DMS 273 (cell line): Measurements from ENCODE around the gene ZNF467.

Source experiments
- DNase-seq: peaks from one replicate; lab custom pipeline; 2025; ENCODE audit not compliant: unreplicated experiment; lab: John Stamatoyannopoulos, UW

The ZNF467 gene

DNA sequence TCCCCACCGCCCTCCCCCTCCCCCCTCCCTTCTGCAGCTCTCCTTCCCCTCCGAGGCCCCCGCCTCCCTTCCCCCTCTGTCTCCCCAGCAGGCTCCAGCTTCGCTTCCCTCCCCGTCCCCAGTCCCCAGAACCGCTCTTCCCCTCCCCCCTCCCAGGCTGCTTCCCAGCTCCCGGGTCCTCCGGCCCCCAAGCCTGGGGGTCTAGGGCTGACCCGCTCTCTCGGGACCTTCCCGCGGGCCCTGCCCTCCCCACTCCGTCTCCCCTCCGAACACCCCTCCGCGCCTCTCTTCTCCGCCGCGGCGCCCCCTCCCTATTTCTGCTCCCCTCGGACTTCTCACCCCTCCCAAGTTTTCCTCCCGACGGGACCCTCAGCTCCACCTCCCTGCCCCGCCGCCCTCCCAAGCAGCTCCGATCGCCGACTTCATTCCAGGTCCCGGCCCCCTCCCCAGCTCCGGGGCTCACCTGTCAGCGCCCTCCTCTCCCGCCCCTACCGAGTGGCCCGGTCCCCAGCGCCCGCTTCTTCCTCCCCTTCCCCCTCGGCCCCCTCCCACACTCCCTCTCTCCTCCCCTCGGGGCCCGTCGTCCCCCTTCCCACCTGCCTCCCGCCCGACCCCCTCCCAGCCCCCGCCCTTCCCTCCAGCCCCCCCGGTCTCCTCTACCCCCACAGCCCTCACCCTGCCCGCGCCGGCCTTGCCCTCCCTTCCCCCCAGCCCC, 990 bp downstream of the ZNF467 start:
- peak; percentile 80 for DNase-seq

DNA sequence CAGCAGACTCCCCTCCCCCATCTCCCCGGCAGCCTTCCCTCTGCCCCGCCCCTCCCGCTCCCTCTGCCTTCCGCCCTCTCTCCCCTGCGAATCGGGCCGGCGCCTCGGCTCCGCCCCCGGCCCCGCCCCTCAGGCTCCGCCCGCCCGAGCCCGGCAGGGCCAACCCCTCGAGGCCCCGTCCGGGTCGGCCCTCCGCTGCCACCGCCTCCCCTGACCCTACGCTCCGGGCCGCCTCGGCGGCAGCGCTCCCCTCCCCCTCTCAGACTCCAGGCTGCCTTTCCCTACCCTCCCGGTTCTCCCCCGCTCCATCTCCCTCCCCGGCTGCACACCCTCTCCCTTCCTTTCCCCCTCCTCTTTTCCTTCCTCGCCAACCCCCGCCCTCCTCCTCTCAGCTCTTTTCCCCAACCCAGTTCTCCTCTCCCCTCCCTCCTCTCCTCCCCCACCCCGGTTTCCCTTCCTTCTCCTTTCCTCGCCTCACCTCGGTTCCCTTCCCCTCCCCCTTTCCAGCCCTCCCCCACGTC, 1.6 kb downstream of the ZNF467 start:
- DNase-seq = peak; percentile 96

DNA sequence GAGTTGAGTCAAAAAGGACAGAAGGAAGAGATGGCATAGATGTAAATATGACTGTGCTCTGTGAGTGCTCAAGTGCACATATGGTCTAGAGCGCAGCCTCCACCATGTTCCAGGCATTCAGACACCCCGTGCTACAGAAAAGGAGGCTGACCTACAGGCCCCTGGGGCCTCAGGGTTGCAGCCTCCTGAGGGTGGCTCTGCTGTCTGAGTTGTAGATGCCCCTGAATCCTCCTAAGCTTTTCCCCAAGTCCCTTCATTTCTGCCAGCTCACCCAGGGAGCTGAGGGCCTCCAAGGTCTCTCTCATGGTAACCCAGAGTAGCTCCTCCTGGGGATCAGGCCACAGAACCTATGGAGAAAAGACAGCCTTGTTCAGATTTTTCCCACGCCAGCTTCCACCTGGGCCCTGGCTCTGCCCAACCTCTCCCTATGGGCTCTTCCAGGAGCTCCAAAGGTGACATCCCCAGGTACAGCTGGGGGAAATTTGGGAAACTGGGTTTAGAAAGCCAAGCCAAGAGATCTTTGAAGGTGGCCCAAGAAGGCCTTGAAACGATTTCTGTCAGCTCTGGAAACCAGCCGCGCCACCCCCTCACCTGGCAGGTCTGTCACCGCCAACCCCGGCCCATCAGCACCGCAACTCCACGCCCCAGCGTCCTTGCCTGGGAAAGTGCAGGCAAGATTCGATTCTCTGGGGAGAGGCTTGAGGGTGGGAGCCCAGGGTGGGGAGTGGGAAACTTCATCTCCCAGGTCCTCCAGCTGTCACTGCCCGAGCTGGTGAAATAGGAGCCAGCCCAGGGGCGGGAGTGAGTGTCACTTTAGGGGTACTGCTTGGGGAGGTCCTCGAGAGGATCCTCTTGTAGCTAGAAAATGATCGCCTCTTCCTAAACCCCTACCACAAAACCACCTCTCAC, 2.4 kb downstream of the ZNF467 start:
- peak; percentile 81 for DNase-seq

DNA sequence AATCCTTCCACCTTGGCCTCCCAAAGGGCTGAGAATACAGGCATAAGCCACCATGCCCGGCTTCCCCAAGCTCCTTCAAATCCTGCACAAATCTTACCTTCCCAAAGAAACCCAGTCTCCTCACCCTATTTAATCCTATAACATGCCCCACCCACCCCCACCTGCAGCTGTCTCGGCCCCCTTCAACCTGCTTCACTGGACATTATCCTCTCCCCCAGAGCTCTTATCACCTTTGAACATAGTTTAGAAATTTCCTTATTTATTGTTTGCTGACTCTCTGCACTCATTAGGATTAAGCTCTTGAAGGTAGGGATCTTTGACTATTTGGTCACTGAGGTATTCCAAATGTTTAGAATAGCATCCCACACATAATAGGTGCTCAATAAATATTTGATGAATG, 3.5 kb downstream of the ZNF467 start:
- no peak for DNase-seq

DNA sequence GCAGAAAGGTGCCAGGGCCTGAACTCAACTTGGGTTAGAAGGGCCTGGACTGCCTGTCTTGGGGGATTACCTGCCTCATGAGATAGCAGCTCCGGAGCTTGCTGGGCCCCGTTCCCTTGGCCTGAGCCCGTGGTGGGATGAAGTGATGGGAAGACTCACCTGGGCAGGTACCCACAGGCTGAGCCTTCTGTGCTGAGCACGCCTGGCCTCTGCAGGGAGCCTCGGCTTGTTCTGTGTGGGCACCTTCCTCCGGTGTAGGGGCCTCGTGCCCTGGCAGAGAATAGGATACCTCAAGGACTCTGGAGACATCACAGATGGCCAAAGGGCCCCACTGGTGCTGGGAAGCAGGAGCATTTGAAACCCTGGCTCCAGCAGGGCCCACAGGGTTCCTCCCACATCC, 4.5 kb downstream of the ZNF467 start:
- DNase-seq = no peak

DNA sequence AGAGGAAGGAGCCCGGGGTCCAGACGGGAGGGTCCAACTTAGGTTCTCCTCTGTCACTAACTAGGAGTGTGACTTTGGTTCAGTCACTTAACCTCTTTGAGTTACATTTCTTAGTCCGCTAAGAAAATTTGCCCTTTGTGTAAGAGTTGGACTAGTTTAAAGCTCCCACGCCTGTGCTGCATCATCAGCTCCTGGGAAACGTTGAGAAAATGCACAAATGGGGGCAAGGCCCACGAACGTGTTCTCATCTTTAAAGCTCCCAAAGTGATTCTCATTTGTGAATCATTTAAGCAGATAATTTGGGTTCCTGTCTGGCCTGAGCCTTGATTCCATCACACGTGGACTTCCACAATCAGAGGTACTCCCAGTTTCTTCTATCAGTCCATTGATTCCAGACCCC, 6.3 kb downstream of the ZNF467 start:
- no peak for DNase-seq

DNA sequence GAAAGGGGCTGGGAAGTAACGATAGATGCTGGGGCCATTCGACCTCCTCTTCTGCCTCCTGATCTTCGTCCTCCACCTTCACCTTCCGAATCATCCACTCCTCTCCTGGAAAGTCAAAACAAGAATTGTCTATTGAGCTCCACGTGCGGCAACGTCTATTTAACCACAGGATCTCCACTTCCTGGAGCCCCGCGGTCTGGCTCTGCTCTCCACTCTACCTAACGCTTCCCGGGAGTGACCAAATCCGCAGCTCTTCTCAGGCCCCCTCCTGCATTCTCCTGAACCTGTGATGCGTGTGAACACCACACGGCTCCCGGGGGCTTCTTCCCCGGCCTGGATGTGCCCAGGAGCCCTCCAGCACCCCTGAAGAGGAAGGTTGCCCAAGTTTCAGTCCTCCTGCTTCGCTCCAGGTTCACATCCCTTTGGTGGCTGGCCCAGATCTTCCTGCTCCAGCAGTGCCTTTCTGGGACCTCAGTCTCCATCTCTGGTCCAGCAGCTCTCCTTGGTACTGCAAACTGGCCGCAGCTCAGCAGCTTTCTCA, 7.2 kb downstream of the ZNF467 start:
- no peak for DNase-seq

DNA sequence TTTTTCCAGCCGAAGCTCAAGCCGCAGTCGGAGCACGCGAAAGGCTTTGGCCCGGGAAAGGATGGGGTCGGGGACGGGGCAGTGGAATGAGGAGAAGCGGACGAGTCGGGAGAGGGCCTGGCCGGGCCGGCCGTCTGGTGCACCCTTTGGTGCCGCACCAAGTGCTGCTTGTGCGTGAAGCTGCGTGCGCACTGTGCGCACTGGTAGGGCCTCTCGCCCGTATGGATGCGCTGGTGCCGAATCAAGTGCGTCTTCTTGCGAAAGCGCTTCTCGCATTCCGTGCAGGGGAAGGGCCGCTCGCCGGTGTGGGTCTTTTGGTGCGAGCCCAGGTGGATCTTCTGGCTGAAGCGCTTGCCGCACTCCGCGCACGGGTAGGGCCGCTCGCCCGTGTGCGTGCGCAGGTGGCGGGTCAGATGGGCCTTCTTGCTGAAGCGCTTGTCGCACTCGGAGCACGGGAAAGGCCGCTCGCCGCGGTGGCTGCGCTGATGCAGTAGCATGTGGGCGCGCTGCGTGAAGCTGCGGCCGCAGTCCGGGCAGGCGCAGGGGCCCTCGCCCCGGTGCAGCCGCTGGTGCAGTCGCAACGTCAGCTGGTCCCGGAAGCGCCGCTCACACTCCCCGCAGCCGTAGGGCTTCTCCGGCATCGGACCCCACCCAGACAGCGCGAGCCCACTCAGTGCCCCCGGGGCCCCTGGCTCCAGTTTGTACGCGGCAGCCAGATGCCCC, 7.8 kb downstream of the ZNF467 start:
- no peak for DNase-seq

DNA sequence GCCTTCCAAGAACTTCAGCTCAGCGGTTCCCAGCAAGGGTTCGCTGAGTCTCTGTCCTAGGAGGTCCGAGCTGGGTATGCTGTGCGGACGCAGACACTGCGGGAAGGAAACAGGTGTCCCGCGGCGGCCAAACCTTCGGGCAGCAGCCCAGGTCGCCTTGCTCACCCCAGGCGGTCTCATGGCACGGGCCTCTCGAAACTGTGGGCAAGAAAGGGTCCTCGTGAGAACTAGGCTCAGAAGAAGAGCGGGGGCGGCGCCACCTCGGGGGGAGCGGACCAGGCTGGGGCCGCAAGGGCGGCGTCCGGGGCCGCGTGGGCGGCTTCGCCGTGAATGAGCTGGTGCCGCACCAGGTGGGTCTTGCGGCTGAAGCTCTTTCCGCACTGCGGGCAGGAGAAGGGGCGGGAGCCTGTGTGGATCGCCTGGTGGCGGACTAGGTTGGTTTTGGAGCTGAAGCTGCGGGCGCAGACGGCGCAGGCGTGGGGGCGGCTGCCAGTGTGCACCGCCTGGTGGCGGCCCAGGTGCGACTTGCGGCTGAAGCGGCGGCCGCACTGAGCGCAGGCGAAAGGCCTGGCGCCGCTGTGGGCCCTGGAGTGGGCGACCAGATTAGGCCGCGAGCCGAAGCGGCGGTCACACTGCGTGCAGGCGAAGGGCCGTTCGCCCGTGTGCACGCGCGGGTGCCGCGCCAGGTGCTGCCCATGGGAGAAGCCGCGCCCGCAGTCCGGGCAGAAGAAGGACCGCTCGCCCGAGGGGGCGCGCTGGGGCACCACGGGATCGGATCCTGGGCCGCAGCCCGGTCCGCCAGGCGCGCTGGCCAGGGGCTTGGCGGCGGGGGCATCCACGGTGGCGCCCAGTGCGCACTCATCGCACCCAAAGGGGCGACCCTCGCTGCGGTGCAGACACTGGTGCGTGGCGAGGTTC, 8.6 kb downstream of the ZNF467 start:
- peak; percentile 80 for DNase-seq

DNA sequence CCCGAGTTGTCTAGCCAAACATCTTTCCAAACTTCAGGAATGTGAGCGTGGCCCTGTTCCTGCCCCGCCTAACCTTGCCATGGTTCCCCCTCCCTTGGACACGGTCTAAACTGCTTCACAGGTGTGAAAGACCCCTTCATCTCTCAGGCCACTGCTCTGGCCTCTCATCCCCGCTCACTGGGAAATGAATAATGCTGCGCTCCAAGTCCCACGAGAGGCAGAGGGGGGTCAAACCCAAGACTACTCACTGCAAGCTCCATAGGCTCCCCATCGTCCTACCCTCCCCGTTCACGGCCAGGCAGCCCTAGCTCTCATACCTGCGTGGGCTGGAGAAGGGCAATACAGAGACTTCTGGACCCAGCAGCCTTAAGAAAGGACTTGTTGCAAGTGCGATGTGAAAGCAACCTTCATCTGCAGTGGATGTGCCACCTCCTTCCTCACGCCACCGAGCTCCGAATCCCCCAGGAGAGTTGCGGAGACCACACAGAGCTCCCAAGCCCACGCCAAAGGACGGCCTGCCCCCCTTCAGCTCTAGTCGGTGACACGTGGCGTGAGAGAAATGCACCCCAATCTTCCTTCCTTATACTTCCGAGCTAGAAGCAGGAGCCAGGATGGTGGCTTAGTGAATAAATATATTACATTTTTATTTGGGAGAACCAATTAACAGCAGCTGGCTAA, 9.7 kb downstream of the ZNF467 start:
- DNase-seq = no peak

DNA sequence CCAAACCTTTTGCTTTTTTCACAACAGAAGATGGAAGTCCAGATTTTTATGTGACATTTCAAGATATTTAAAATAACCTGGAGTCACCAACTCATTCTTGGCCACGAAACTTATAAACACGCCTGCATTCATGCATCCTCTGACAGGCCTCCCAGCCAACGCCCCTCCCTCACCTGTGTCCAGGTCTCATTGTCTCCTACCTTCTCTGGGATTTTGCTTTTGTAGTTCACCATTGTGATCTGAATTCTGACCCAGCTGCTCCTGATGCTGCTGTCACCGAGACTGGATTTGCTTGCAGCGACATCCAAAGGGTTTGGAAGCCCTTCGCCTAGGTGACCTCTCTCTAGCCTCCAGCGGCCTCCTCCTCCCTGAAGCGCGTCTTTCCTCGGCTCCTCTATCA, 10.8 kb downstream of the ZNF467 start:
- DNase-seq = no peak

DNA sequence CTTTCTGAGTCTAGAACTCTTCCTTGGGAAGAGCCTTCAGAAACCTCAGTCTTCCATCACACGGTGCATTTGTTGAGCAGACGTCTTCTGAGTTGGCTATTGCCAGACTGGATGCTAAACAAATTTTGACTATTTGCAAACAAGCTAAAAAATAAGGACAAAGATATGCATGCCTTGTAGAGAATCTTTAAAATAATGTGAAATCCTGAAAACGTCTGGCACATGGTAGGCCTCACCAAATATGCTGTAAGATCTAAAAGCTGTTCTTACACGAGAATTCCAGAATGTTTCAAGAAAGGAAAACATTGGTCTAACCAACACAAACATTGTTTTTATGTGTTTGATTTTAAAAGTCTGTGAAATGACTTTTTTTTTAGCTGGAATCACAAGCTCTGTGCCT, 11.3 kb downstream of the ZNF467 start:
- DNase-seq = no peak

DNA sequence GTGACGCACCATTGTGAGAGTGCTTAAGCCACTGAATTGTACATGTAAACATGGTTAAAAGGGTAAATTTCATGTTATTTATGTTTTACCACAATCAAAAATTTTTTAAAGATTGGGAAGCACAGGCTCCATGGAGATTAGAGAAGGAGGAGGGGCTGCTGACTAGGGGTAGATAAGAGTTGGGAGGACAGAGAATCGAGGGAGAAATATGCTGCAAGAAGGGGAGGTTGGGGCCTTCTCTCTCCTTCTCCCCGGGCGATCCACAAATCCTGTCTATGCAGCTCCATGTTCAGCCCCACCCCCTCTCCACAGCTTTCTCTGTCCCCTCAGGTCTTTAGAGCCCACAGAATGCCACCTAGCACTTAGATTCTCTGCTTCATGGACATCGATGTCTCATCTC, 12.1 kb downstream of the ZNF467 start:
- no peak for DNase-seq

DNA sequence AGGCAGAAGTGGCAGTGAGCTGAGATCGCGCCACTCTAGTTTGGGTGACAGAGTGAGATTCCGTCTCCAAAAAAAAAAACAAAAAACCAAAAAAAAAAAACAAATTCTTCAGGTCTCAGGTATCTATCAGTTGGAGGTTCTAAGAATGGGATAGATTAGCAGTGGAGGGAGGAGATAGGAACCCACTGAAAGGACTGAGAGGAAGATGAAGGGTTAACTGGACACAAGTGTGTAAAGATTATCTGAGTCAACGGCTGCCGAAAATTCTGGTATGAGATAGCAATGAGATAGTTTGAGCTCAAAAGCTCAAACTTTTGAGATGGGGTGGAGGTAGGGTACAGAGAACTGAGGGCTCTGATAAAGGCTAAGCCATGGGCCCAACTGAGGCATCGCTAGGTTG, 12.8 kb downstream of the ZNF467 start:
- no peak for DNase-seq

DNA sequence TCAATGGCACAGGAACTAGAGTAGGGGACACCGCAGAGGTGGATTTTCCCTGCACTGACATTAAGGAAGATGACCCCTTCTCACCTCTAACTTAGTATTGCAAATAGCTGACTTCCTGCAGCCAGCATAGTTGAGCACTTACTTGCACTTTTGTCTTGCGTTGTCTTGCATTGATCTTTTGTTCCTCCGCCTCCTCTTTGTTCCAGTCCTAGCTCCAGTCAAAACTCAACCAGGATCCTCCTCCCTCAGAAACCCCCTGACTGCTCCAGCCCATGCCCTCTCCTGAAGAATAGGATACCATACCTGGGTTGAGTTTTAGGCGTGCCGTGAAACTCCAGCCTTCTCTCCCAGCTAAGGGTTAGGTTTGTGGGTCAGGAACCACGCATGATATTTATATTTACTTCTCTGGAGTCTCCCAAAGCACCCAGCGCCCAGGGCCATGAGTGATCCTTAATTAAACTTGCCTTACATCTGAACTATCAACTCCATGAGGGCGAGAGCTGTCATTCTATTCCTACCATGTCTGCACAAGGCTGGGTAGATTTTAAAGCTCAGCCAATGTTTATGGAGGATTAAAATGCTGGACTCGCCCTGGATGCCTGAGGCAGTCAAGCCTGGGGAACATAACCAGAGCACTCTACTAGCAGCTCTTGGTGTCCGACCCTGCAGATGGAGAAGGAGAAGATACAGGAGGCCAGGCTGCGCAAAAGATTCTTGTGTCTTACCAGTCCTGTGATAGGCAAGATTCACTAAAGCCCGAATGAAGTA, 14.1 kb downstream of the ZNF467 start:
- no peak for DNase-seq

DNA sequence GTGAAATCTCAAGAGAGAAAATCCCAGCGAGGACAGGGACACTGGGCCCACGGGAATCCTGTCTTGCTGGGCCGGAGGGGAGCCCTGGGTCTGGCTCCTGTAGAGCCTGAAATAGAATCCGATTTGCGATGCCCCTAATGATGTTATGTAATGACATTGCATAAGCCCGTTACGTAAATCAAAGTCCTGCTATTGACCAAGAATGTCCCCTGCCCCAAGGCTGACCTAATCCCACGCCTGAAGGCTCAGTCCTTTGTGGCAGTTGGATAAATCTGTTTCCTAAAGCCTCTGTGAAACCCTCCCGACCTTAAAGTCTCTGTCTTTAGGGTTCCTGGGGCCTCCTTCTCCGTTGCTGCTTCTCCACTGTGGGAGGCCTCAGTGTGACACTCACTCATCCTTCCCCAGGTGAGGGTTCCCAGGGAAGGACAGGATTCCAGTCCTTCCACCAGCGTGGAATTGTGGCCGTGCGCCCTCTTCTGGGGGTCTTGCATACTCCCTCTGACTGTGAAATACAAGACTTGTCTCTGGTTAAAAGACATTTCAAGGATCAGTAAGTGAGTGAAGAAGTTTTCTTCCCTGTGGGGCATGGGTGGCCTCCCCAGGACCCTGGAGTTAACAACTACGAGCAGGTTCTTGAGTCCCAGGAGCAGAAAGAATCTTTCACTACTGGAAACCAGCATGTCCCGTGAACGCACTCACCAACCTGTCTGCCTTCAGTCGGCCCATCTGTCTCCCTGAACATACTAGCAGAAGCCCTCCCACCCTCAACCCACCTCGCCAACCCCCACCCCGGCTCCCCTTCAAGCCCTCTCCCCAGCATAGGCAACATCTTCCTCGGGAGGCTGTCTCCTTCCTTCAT, 19.8 kb downstream of the ZNF467 start:
- peak; percentile 75 for DNase-seq

DNA sequence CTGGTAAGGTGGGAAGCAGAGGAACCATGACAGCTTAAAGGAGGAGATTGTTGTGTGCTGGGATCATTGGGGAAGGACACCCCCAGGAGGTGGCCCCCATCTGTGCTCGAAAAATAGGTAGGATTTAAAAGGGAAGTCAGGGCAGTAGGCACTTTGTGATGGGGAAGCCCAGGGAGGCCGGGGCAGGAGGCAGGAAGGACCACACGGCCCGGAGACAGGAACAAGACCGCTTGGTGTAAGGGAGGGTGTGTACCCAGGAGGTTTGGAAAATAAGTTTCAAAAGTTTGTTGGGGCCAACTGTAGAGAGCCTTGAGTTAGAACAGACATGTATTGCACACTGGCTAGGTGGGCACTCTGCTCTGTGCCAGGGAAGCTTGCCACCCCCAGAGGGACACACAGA, 20.7 kb downstream of the ZNF467 start:
- DNase-seq = no peak
